Measurements from ENCODE around the gene ZNF532. TPM values are rescaled to one million over a fixed set of nuclear protein-coding genes. Genes with fewer than 3 reads are reported as not detected.

ZNF532 gene
- total and polyA plus RNA-seq, 4 experiments from 2014 or later = 1.1 to 9.2 (median 7.8) TPM; not detected in 1

- intact Hi-C loops (cut with micrococcal nuclease) = no loop called here
- no peaks in the 10 kb centered on the region for H3K36me3 ChIP-seq (ENCODE audit: insufficient read depth, low read length)
- DNase-seq = no peak
- ChIA-PET POLR2A (ENCODE audit: partially characterized antibody) (no interaction called here), CTCF (ENCODE audit: partially characterized antibody) (no interaction called here)
- H3K9me3 ChIP-seq (ENCODE audit: control insufficient read depth in 1 of 2, low read length in 2 of 2) = no peaks in the 10 kb centered on the region
- Mint-ChIP-seq H3K4me3 (no peak overlapping the region), H3K4me1 (no peaks in the 10 kb centered on the region), H3K27me3 (peaks cover 8 to 12% of the 10 kb centered on the region in 2 donors), H3K36me3 (no peaks in the 10 kb centered on the region), H3K9me3 (peaks cover 0 to 1% (median 0%) of the 10 kb centered on the region in 8 donors), H3K27ac (no peak overlapping the region)
- H3K27me3 ChIP-seq (ENCODE audit: insufficient read depth, low read length) = peaks cover 3% of the 10 kb centered on the region
- H3K4me1 ChIP-seq (ENCODE audit: insufficient read depth, low read length) = no peaks in the 10 kb centered on the region
- H3K27ac ChIP-seq (ENCODE audit: low read depth, low read length) = no peak overlapping the region
- H3K4me3 ChIP-seq (ENCODE audit: low read length in 2 of 2) = no peak overlapping the region
Measured at GRCh38 chr18:58996696-58997095, 132.0 kb downstream of the ZNF532 start.

GRCh38 chr18:58997811-58998337 is 133.2 kb downstream of the ZNF532 start:
- CTCF ChIA-PET (ENCODE audit: partially characterized antibody) = no interaction called here
- POLR2A ChIA-PET (ENCODE audit: partially characterized antibody) = no interaction called here
- Mint-ChIP-seq H3K27ac (no peak overlapping the region), H3K4me3 (no peak overlapping the region), H3K9me3 (peaks cover 0 to 1% (median 0%) of the 10 kb centered on the region in 8 donors), H3K27me3 (peaks cover 3 to 5% of the 10 kb centered on the region in 2 donors), H3K4me1 (no peaks in the 10 kb centered on the region), H3K36me3 (no peaks in the 10 kb centered on the region)
- peaks cover 3% of the 10 kb centered on the region for H3K27me3 ChIP-seq (ENCODE audit: insufficient read depth, low read length)
- DNase-seq = no peak
- no peak overlapping the region for H3K27ac ChIP-seq (ENCODE audit: low read depth, low read length)
- no peaks in the 10 kb centered on the region for H3K4me1 ChIP-seq (ENCODE audit: insufficient read depth, low read length)
- no peak overlapping the region for H3K4me3 ChIP-seq (ENCODE audit: low read length in 2 of 2)
- intact Hi-C loops (cut with micrococcal nuclease) = no loop called here
- H3K36me3 ChIP-seq (ENCODE audit: insufficient read depth, low read length) = no peaks in the 10 kb centered on the region
- no peaks in the 10 kb centered on the region for H3K9me3 ChIP-seq (ENCODE audit: control insufficient read depth in 1 of 2, low read length in 2 of 2)

GRCh38 chr18:58998401-58999203 is 133.9 kb downstream of the ZNF532 start:
- ChIA-PET CTCF (ENCODE audit: partially characterized antibody) (no interaction called here), POLR2A (ENCODE audit: partially characterized antibody) (no interaction called here)
- H3K4me1 ChIP-seq (ENCODE audit: insufficient read depth, low read length) = no peaks in the 10 kb centered on the region
- no peak overlapping the region for H3K27ac ChIP-seq (ENCODE audit: low read depth, low read length)
- intact Hi-C loops (cut with micrococcal nuclease) = no loop called here
- Mint-ChIP-seq H3K27ac (no peak overlapping the region), H3K4me1 (no peaks in the 10 kb centered on the region), H3K4me3 (no peak overlapping the region), H3K27me3 (peaks cover 3 to 5% of the 10 kb centered on the region in 2 donors), H3K36me3 (no peaks in the 10 kb centered on the region), H3K9me3 (peaks cover 0 to 1% (median 0%) of the 10 kb centered on the region in 8 donors)
- H3K27me3 ChIP-seq (ENCODE audit: insufficient read depth, low read length) = peaks cover 3% of the 10 kb centered on the region
- H3K36me3 ChIP-seq (ENCODE audit: insufficient read depth, low read length) = no peaks in the 10 kb centered on the region
- no peak for DNase-seq
- H3K9me3 ChIP-seq (ENCODE audit: control insufficient read depth in 1 of 2, low read length in 2 of 2) = no peaks in the 10 kb centered on the region
- H3K4me3 ChIP-seq (ENCODE audit: low read length in 2 of 2) = no peak overlapping the region

GRCh38 chr18:59001166-59001565 is 136.5 kb downstream of the ZNF532 start:
- ChIA-PET POLR2A (ENCODE audit: partially characterized antibody) (no interaction called here), CTCF (ENCODE audit: partially characterized antibody) (no interaction called here)
- intact Hi-C loops (cut with micrococcal nuclease) = no loop called here
- no peak for DNase-seq
- Mint-ChIP-seq H3K4me1 (no peaks in the 10 kb centered on the region), H3K4me3 (no peak overlapping the region), H3K9me3 (no peaks in the 10 kb centered on the region), H3K27ac (no peak overlapping the region), H3K36me3 (no peaks in the 10 kb centered on the region), H3K27me3 (peaks cover 2 to 3% of the 10 kb centered on the region in 2 donors)
- Histone ChIP-seq H3K27ac (ENCODE audit: low read depth, low read length) (no peak overlapping the region), H3K27me3 (ENCODE audit: insufficient read depth, low read length) (no peaks in the 10 kb centered on the region), H3K36me3 (ENCODE audit: insufficient read depth, low read length) (no peaks in the 10 kb centered on the region), H3K4me3 (ENCODE audit: low read length in 2 of 2) (no peak overlapping the region), H3K4me1 (ENCODE audit: insufficient read depth, low read length) (no peaks in the 10 kb centered on the region), H3K9me3 (ENCODE audit: control insufficient read depth in 1 of 2, low read length in 2 of 2) (no peaks in the 10 kb centered on the region)

- Histone ChIP-seq H3K36me3 (ENCODE audit: insufficient read depth, low read length) (no peaks in the 10 kb centered on the region), H3K9me3 (ENCODE audit: control insufficient read depth in 1 of 2, low read length in 2 of 2) (no peaks in the 10 kb centered on the region), H3K4me3 (ENCODE audit: low read length in 2 of 2) (no peak overlapping the region), H3K27me3 (ENCODE audit: insufficient read depth, low read length) (no peaks in the 10 kb centered on the region), H3K4me1 (ENCODE audit: insufficient read depth, low read length) (no peaks in the 10 kb centered on the region), H3K27ac (ENCODE audit: low read depth, low read length) (no peak overlapping the region)
- intact Hi-C loops (cut with micrococcal nuclease) = no loop called here
- Mint-ChIP-seq H3K9me3 (no peaks in the 10 kb centered on the region), H3K4me3 (no peak overlapping the region), H3K36me3 (no peaks in the 10 kb centered on the region), H3K27me3 (peaks cover 2 to 3% of the 10 kb centered on the region in 2 donors), H3K27ac (no peak overlapping the region), H3K4me1 (no peaks in the 10 kb centered on the region)
- ChIA-PET POLR2A (ENCODE audit: partially characterized antibody) (no interaction called here), CTCF (ENCODE audit: partially characterized antibody) (no interaction called here)
- DNase-seq = no peak
Measured at GRCh38 chr18:59001721-59002120, 137.0 kb downstream of the ZNF532 start.

GRCh38 chr18:59002974-59003594 is 138.4 kb downstream of the ZNF532 start:
- Histone ChIP-seq H3K27ac (ENCODE audit: low read depth, low read length) (no peak overlapping the region), H3K9me3 (ENCODE audit: control insufficient read depth in 1 of 2, low read length in 2 of 2) (no peaks in the 10 kb centered on the region), H3K4me3 (ENCODE audit: low read length in 2 of 2) (no peak overlapping the region), H3K4me1 (ENCODE audit: insufficient read depth, low read length) (no peaks in the 10 kb centered on the region), H3K27me3 (ENCODE audit: insufficient read depth, low read length) (no peaks in the 10 kb centered on the region), H3K36me3 (ENCODE audit: insufficient read depth, low read length) (no peaks in the 10 kb centered on the region)
- DNase-seq = no peak
- H3K4me3 Mint-ChIP-seq = no peak overlapping the region
- POLR2A ChIA-PET (ENCODE audit: partially characterized antibody) = interaction anchor here (0.5 kb wide), 1 partner anchor 9 kb away, joined by 3 read pairs; no protein-coding TSS in a partner anchor
- H3K27ac Mint-ChIP-seq = no peak overlapping the region
- H3K4me1 Mint-ChIP-seq = no peaks in the 10 kb centered on the region
- H3K9me3 Mint-ChIP-seq = no peaks in the 10 kb centered on the region
- no peaks in the 10 kb centered on the region for H3K36me3 Mint-ChIP-seq
- CTCF ChIA-PET (ENCODE audit: partially characterized antibody) = no interaction called here
- peaks cover 1 to 2% of the 10 kb centered on the region in 2 donors for H3K27me3 Mint-ChIP-seq
- intact Hi-C loops (cut with micrococcal nuclease) = no loop called here

GRCh38 chr18:59005262-59005661 is 140.6 kb downstream of the ZNF532 start:
- Mint-ChIP-seq H3K4me1 (no peaks in the 10 kb centered on the region), H3K9me3 (no peaks in the 10 kb centered on the region), H3K36me3 (no peaks in the 10 kb centered on the region), H3K27ac (no peak overlapping the region), H3K4me3 (no peak overlapping the region), H3K27me3 (peaks cover 2% of the 10 kb centered on the region in 2 donors)
- Histone ChIP-seq H3K27me3 (ENCODE audit: insufficient read depth, low read length) (no peaks in the 10 kb centered on the region), H3K4me1 (ENCODE audit: insufficient read depth, low read length) (no peaks in the 10 kb centered on the region), H3K9me3 (ENCODE audit: control insufficient read depth in 1 of 2, low read length in 2 of 2) (no peaks in the 10 kb centered on the region), H3K36me3 (ENCODE audit: insufficient read depth, low read length) (no peaks in the 10 kb centered on the region), H3K4me3 (ENCODE audit: low read length in 2 of 2) (no peak overlapping the region), H3K27ac (ENCODE audit: low read depth, low read length) (no peak overlapping the region)
- POLR2A ChIA-PET (ENCODE audit: partially characterized antibody) = no interaction called here
- intact Hi-C loops (cut with micrococcal nuclease) = no loop called here
- no peak for DNase-seq
- CTCF ChIA-PET (ENCODE audit: partially characterized antibody) = no interaction called here

All from CD4-positive, alpha-beta memory T cell (primary cell).